Upper lobe of left lung (tissue), 4 donors: Measurements from ENCODE around the gene TMTC1.

Source experiments
- CTCF ChIP-seq, 6 experiments: fragments of 450-650 bp in 4 of 6; fragments of 200-600 bp in 2 of 6; sonication (generic) in 2 of 6; IDR thresholded peaks; one replicate each; pipeline ENCODE4 v1.5.1; 2016 to 2019; ENCODE audit warnings: antibody characterized with exemption in 6 of 6
- POLR2A ChIP-seq, 4 donors: fragments of 450-650 bp; IDR thresholded peaks; one replicate each; pipeline ENCODE4 v1.5.1; 2016 to 2017; ENCODE audit warnings: antibody characterized with exemption in 4 of 4, mild to moderate bottlenecking in 2 of 4

DNA sequence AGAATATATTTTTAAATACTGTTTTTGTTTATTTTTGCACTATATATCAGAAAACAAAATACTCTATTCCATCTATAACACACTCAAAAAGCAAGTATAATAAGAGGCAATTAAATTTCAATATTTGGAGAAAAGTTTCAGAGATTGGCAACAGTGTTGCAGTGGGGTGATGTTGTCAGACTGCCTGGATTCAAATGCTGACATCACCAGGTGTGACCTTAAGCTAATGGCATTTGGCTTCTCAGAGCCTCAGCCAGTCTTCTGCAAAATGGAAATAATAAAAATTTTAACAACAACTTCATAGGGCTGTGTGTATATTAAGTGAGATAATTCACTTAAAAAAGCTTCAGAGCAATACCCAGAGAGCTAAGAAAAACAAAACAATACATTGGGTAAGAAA, 74.7 kb downstream of the TMTC1 start:
- TF ChIP-seq CTCF (IDR thresholded peaks at IDR 0.05) (no peak), POLR2A (IDR thresholded peaks at IDR 0.05) (no peak)
